Ectodermal cell (in vitro differentiated cells): ENCODE data around the gene RNF20.
"Not testable (repeated sequence)": the region's sequence is repeated elsewhere in the genome, so short reads cannot be mapped to it uniquely, and the experiment has no call there.

Source experiments
- H3K27ac ChIP-seq: 2 replicates; pipeline ENCODE4 v1.7.0; 2013; ENCODE audit warnings: mild to moderate bottlenecking, low read depth, low read length; ENCODE audit not compliant: insufficient read depth, poor library complexity, severe bottlenecking
- H3K27me3 ChIP-seq: 2 replicates; pipeline ENCODE4 v1.7.0; 2013; ENCODE audit warnings: mild to moderate bottlenecking, low read length; ENCODE audit not compliant: insufficient read depth, control insufficient read depth, poor library complexity, severe bottlenecking
- H3K36me3 ChIP-seq: one replicate; pipeline ENCODE4 v1.7.0; 2013; ENCODE audit warnings: low read length; ENCODE audit not compliant: control insufficient read depth, insufficient read depth
- H3K4me1 ChIP-seq: one replicate; pipeline ENCODE4 v1.7.0; 2013; ENCODE audit warnings: low read length; ENCODE audit not compliant: control insufficient read depth, insufficient read depth
- H3K4me3 ChIP-seq: 2 replicates; pipeline ENCODE4 v1.7.0; 2013; ENCODE audit warnings: low read depth, low read length, control low read depth; ENCODE audit not compliant: insufficient read depth
- H3K9me3 ChIP-seq: 2 replicates; pipeline ENCODE4 v1.7.0; 2013; ENCODE audit warnings: mild to moderate bottlenecking, low read length, moderate library complexity; ENCODE audit not compliant: control insufficient read depth
- WGBS, 2 experiments: methylation state at CpG; one replicate each; pipeline ENCODE4 v1.1.7; 2013; ENCODE audit warnings: missing lambda C conversion rate in 2 of 2; 5-methylcytosine and 5-hydroxymethylcytosine counted together

Gene RNF20

GRCh38 chr9:101530076-101530711 lies 3.5 kb upstream of the RNF20 start:
- Histone ChIP-seq H3K4me3 (no peak overlapping the region), H3K9me3 (no peaks in the 10 kb centered on the region), H3K27me3 (no peaks in the 10 kb centered on the region), H3K27ac (no peak overlapping the region), H3K36me3 (no peaks in the 10 kb centered on the region), H3K4me1 (peaks cover 3% of the 10 kb centered on the region)
- 26 to 38% methylated on average over 4 to 6 of the region's 6 CpGs for WGBS, 2 experiments

- no peaks in the 10 kb centered on the region for H3K27me3 ChIP-seq
- peaks cover 14% of the 10 kb centered on the region for H3K36me3 ChIP-seq
- no peak overlapping the region for H3K27ac ChIP-seq
- no peaks in the 10 kb centered on the region for H3K9me3 ChIP-seq
- H3K4me3 ChIP-seq: no peak overlapping the region
- H3K4me1 ChIP-seq: peaks cover 3% of the 10 kb centered on the region
Observed at GRCh38 chr9:101536351-101536750, 2.7 kb downstream of the RNF20 start.

- Histone ChIP-seq H3K27me3 (no peaks in the 10 kb centered on the region), H3K36me3 (peaks cover 14% of the 10 kb centered on the region), H3K4me3 (no peak overlapping the region), H3K27ac (no peak overlapping the region), H3K9me3 (no peaks in the 10 kb centered on the region), H3K4me1 (peaks cover 3% of the 10 kb centered on the region)
- WGBS, 2 experiments: 92 to 93% methylated on average over 2 of the region's 2 CpGs
Observed at GRCh38 chr9:101536938-101537337, 3.3 kb downstream of the RNF20 start.

GRCh38 chr9:101540069-101540468 lies 6.4 kb downstream of the RNF20 start:
- no peaks in the 10 kb centered on the region for H3K9me3 ChIP-seq

GRCh38 chr9:101543098-101543735 lies 9.6 kb downstream of the RNF20 start:
- H3K4me1 ChIP-seq: no peaks in the 10 kb centered on the region
- no peaks in the 10 kb centered on the region for H3K9me3 ChIP-seq
- H3K27me3 ChIP-seq: no peaks in the 10 kb centered on the region
- peaks cover 35% of the 10 kb centered on the region for H3K36me3 ChIP-seq
- 96% methylated on average over 14 of the region's 14 CpGs for WGBS, 2 experiments
- no peak overlapping the region for H3K27ac ChIP-seq
- H3K4me3 ChIP-seq: no peak overlapping the region

More at GRCh38 chr9:101540069-101540468, 6.4 kb downstream of the RNF20 start:
- 96 to 97% methylated on average over 8 of the region's 8 CpGs for WGBS, 2 experiments
- no peak overlapping the region for H3K27ac ChIP-seq
- H3K4me1 ChIP-seq: no peaks in the 10 kb centered on the region
- peaks cover 14% of the 10 kb centered on the region for H3K36me3 ChIP-seq
- no peak overlapping the region for H3K4me3 ChIP-seq
- H3K27me3 ChIP-seq: no peaks in the 10 kb centered on the region

GRCh38 chr9:101549472-101550098 lies 15.9 kb downstream of the RNF20 start:
- not testable (repeated sequence) for H3K27me3 ChIP-seq, H3K9me3 ChIP-seq, H3K4me1 ChIP-seq, H3K4me3 ChIP-seq, H3K27ac ChIP-seq
- WGBS, 2 experiments: 76 to 85% methylated on average over 11 to 15 of the region's 18 CpGs
- H3K36me3 ChIP-seq: peaks cover 43% of the 10 kb centered on the region

- H3K4me3 ChIP-seq: no peak overlapping the region
- no peak overlapping the region for H3K27ac ChIP-seq
- 90 to 94% methylated on average over 1 of the region's 1 CpG for WGBS, 2 experiments
- H3K36me3 ChIP-seq: peaks cover 36% of the 10 kb centered on the region
- no peaks in the 10 kb centered on the region for H3K4me1 ChIP-seq
- no peaks in the 10 kb centered on the region for H3K9me3 ChIP-seq
- no peaks in the 10 kb centered on the region for H3K27me3 ChIP-seq
Observed at GRCh38 chr9:101561740-101562139, 28.1 kb downstream of the RNF20 start.

- no peak overlapping the region for H3K27ac ChIP-seq
- peaks cover 26% of the 10 kb centered on the region for H3K36me3 ChIP-seq
- H3K4me3 ChIP-seq: no peak overlapping the region
- no peaks in the 10 kb centered on the region for H3K9me3 ChIP-seq
- WGBS, 2 experiments: 96 to 100% methylated on average over 1 of the region's 1 CpG
- no peaks in the 10 kb centered on the region for H3K27me3 ChIP-seq
- no peaks in the 10 kb centered on the region for H3K4me1 ChIP-seq
Observed at GRCh38 chr9:101562966-101563365, 29.3 kb downstream of the RNF20 start.

GRCh38 chr9:101564252-101564651 lies 30.6 kb downstream of the RNF20 start:
- Histone ChIP-seq H3K36me3 (peaks cover 23% of the 10 kb centered on the region), H3K4me3 (no peak overlapping the region), H3K27me3 (no peaks in the 10 kb centered on the region), H3K4me1 (no peaks in the 10 kb centered on the region), H3K9me3 (no peaks in the 10 kb centered on the region), H3K27ac (no peak overlapping the region)

- 77 to 84% methylated on average over 2 to 4 of the region's 5 CpGs for WGBS, 2 experiments
- H3K36me3 ChIP-seq: peaks cover 11% of the 10 kb centered on the region
- no peaks in the 10 kb centered on the region for H3K9me3 ChIP-seq
- H3K4me1 ChIP-seq: no peaks in the 10 kb centered on the region
- no peak overlapping the region for H3K27ac ChIP-seq
- no peak overlapping the region for H3K4me3 ChIP-seq
- no peaks in the 10 kb centered on the region for H3K27me3 ChIP-seq
Observed at GRCh38 chr9:101566904-101567724, 33.5 kb downstream of the RNF20 start.
